GM21576 (cell line): ENCODE data around the gene COL15A1.

Source experiments
- ATAC-seq: cut with Tn5 transposase; IDR thresholded peaks from one replicate; pipeline ENCODE4 v1.9.1; 2021; ENCODE audit warnings: mild to moderate bottlenecking, moderate library complexity; ENCODE audit not compliant: unreplicated experiment

The COL15A1 gene

GRCh38 chr9:99051851-99052250 lies 108.1 kb downstream of the COL15A1 start:
- no peak for ATAC-seq

GRCh38 chr9:99052815-99053715 lies 109.4 kb downstream of the COL15A1 start:
- no peak for ATAC-seq

DNA sequence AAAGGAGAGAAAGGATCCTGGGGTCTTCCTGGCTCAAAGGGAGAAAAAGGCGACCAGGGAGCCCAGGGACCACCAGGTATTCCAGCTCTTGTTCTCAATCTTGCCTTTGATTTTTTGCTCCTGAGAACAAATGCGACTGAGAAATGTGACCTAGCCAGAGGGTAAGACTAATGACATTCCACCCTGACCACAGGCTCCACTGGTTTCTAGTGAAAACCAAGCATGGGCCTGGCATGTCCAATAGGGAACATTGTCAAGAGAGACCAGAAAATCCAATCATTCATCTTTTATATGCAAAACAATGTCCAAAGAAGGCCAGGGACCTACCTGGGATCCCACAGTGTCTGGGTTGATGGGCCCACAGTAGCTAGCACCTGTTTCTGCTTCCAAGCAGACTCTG lies 110.9 kb downstream of the COL15A1 start:
- no peak for ATAC-seq

DNA sequence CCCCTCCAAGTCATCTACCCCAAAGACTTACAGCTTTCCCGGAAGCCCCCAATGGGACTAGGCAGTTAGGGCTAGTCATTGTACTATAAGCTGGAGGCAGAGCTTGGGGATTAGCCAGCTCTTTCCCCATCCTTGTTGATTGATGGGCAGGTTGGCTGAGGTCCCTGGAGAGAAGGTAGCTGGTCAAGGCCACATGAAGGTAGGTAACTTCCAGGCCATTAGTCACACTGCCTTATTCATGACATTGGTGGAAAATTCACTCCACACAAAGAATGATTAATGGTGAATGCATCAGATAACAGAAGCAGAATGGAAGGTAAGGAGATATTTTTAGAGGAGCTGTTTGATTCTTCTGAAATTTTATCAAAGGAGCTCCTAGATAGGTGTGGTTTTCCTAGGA lies 111.7 kb downstream of the COL15A1 start:
- ATAC-seq: no peak

- no peak for ATAC-seq
Measured at GRCh38 chr9:99056186-99056585, 112.5 kb downstream of the COL15A1 start.

- ATAC-seq: no peak
Measured at GRCh38 chr9:99056886-99057664, 113.4 kb downstream of the COL15A1 start.

DNA sequence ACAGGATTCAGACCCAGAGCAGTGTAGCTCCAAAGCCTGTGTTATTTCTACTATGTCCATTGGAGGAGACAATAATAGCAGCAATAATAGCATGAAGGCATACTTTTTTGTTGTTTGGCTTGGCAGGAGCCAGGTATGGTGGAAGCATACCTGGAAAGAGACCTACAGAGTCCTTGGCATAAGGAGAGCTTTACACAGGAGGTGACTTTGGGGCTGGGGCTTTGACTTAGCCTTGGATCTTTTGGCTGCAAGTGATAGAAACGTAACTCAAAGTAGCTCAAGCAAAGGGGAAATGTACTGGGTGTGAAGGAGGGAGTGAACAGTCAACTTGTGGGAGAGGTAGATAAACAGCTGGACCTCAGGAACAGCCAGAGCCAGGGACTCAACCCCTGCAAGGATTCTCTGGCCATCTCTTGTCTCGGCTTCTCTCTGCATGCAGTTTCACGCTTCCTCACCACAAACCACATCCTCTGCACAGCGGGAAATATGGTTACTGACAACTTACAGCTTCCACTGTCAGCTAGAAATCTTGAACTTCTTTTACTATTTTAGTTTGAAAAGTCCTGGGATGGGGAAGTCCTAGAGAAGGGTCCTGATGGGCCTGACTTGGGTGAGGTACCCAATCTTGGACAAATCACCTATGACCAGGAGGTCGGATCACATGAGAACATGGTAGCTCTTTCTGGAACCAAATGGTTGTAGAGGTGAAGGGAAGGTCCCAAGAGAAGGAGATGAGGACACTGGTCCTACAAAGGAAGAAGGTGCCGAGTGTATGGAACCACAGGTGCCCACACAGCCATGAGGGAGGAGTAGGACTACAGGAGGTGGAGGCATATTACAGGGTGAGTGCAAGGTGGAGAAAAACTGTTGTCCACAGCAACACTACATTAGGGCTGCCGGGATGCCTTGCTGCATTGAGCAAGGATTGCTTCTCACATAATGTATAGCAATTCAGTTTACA lies 114.2 kb downstream of the COL15A1 start:
- peak; percentile 76 for ATAC-seq

DNA sequence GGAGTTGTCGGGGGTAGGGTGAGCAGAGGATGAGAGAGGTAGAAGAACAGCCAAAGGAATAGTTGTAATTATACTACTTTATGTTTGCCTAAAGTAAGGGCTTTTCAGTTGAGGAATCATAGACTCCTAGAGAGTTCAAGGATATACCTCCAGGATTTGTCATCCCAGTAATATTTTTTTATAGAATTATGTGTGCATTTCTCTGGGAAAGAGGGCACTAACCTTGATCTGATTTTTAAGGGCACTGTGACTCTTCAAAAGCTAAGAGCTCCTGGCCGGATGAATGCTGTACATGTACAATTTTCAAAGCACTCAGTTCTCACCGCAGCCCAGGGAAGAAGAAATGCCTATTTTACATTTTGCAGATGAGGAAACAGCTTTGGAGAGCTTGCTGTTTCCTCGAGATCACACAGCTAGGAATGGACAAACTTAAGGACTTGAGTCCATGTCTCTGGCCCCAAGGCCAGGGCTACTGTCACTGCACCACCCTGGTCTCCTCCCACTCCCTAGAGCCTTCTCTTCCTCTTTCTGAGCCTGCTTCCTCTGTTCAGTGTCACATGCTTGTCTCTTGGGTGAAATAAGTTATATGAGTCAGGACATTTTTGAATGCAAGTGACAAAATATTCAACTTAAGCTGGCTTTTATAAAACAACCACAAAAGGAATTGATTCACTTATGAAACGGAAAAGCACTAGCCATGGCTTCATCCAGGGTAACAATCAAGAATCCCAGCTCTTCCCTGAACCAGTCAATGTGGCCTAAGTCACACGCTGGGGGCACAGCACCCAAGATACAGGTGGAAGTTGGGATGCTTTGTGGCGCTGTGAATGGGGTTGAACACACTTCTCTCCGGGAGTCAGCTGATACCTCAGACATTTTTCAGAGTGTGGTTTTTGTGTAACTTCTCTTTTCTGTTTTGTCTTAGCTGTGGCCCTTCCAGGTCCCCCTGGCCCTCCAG lies 115.5 kb downstream of the COL15A1 start:
- ATAC-seq: peak; percentile 69

DNA sequence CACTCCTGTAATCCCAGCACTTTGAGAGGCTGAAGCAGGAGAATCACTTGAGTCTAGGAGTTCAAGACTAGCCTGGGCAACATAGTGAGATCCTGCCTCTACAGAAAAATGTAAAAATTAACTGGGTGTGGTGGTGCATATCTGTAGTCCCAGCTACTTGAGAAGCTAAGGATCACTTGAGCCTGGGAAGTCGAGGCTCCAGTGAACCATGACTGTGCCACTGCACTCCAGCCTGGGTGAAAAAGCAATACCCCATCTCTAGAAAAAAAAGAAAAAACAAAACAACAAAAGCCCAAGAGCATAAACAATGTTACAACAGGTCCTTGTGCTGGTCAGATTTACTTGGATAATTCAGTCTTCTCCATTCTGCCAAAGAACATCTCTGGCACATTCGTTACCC lies 116.9 kb downstream of the COL15A1 start:
- ATAC-seq: no peak

DNA sequence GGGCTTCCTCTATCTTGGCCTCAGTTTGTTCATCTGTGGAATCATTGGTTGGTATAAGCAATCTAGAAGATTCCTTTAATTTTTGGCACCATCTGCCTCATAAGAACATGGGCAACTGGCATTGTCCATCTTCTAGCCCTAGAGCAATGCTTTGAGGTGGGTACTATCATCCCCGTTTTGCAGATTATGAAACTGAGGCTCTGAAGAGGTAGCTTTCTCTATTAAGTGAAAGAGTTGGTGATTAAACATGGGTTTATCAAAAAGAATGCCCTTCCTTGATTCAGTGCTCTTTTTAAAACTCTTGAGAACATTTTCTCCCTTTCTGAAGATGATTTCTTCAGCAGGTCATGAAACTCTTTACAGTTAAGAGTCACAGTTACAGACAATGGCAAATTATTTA lies 118.8 kb downstream of the COL15A1 start:
- ATAC-seq: no peak

DNA sequence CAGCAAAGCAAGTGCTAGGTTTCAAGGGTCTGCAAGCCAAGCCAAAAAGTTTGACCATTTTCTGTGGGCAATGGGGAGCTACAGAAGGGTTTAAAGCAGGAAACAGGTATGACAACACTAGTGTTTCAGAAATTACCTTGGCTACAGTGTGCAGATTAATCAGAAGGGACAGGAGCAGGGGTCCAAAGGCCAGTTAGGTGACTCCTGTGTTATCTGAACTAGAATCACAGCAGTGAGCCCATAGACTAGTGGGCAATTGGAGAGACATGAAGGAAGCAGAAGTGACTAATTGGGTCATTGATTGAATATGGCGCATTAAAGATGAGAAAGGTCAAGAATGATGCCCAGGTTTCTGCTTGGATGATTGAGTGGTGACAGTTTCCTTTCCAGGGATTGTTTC lies 119.8 kb downstream of the COL15A1 start:
- no peak for ATAC-seq

DNA sequence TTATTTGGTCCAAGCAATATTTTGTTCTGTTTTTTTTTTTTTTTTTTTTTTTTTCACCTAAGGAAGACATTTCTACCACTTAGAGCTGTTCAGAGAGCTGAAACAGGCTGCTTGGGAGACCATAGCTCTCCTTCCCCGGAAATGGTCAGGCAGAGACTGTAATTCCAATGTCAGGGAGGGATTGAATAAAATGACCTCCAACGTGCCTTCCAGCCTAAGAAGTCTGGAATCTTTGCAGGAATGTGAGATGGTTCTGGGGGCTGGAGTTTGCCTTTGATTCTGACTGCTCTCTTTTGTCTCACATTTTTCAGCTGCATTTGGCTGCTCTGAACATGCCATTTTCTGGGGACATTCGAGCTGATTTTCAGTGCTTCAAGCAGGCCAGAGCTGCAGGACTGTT lies 122.9 kb downstream of the COL15A1 start:
- ATAC-seq: no peak

- no peak for ATAC-seq
Measured at GRCh38 chr9:99069075-99069474, 125.4 kb downstream of the COL15A1 start.

- no peak for ATAC-seq
Measured at GRCh38 chr9:99069546-99069945, 125.8 kb downstream of the COL15A1 start.

DNA sequence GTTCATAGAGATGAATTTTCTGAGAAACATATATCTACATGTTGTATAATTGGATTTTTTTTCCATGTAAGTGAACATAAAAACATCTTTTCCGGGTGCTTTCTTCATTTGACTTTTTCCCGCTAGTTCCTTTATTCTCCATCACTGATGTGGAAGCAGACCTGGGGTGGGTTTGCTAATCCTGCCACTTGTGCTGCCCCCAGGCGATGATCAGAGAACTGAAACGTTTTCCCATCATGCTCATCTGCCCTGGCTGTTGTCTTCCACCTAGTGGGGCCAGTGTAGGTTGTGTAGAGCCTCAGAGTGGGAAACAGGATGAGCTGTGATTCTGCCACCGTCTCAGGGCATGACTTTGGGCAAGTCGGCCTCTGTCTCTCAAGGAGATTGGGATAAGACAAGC lies 127.0 kb downstream of the COL15A1 start:
- ATAC-seq: no peak

GRCh38 chr9:99071313-99072039 lies 127.8 kb downstream of the COL15A1 start:
- ATAC-seq: no peak

DNA sequence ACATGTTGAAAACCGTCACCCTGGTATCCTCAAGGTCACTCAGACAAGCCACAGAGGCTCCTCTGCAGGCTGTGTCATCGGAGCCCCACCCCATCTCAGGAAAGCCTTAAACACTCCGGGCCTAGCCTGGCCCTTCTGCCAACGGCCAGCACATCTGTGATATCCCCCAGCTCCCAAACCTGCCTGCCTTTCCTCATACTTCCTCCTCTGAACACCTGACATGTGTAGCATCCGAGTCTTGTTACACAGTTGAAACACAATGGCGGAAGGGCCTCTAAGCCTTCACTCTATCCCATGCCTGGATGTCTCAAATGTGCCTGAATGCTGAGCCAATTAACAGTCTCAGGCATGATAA lies 128.3 kb downstream of the COL15A1 start:
- ATAC-seq: no peak

GRCh38 chr9:99073347-99073746 lies 129.6 kb downstream of the COL15A1 start:
- no peak for ATAC-seq
